GM23338 (cell line): ENCODE measurements around the gene RNU6-9. TPM values are rescaled to one million over a fixed set of nuclear protein-coding genes. Genes with fewer than 3 reads are reported as not detected.

ENCODE experiments used
- ATAC-seq: fragments of 200-7000 bp; cut with Tn5 transposase; 3 replicates; pipeline ENCODE4 v1.9.1; 2020
- DNase-seq: peaks from one replicate; pipeline ENCODE4 v3.0.0-alpha.2; 2015; ENCODE audit warnings: low spot score
- H2AFZ ChIP-seq: fragments of 200-600 bp; sonication (generic); 2 replicates; pipeline ENCODE4 v1.8.0; 2016; ENCODE audit warnings: antibody characterized with exemption, mild to moderate bottlenecking, moderate library complexity
- H3F3A ChIP-seq: fragments of 200-600 bp; sonication (generic); replicated peaks from 2 replicates; pipeline ENCODE4 v1.8.0; 2017; ENCODE audit warnings: antibody characterized with exemption, mixed run types, low read depth
- H3K27ac ChIP-seq: fragments of 200-600 bp; sonication (generic); 2 replicates; pipeline ENCODE4 v1.6.1; 2016; ENCODE audit warnings: low read depth
- H3K27me3 ChIP-seq: fragments of 200-600 bp; sonication (generic); 2 replicates; pipeline ENCODE4 v1.8.0; 2016; ENCODE audit warnings: mild to moderate bottlenecking, mixed run types, moderate library complexity; ENCODE audit not compliant: insufficient read depth
- H3K36me3 ChIP-seq: fragments of 200-600 bp; sonication (generic); 2 replicates; pipeline ENCODE4 v1.8.0; 2016; ENCODE audit warnings: mild to moderate bottlenecking; ENCODE audit not compliant: insufficient read depth
- H3K4me1 ChIP-seq: fragments of 200-600 bp; sonication (generic); 2 replicates; pipeline ENCODE4 v1.8.0; 2016; ENCODE audit warnings: mild to moderate bottlenecking, moderate library complexity; ENCODE audit not compliant: insufficient read depth
- H3K4me2 ChIP-seq: fragments of 200-600 bp; sonication (generic); 2 replicates; pipeline ENCODE4 v1.7.1; 2017; ENCODE audit warnings: mixed run types
- H3K4me3 ChIP-seq: fragments of 200-600 bp; sonication (generic); 2 replicates; pipeline ENCODE4 v1.6.1; 2016; ENCODE audit warnings: mixed run types
- H3K79me2 ChIP-seq: fragments of 200-600 bp; sonication (generic); replicated peaks from 2 replicates; pipeline ENCODE4 v1.8.0; 2017; ENCODE audit warnings: mild to moderate bottlenecking; ENCODE audit not compliant: insufficient read depth
- H3K9me2 ChIP-seq: fragments of 200-600 bp; sonication (generic); 2 replicates; pipeline ENCODE4 v1.8.0; 2017; ENCODE audit not compliant: insufficient read depth
- H4K20me1 ChIP-seq: fragments of 200-600 bp; sonication (generic); replicated peaks from 2 replicates; pipeline ENCODE4 v1.8.0; 2017; ENCODE audit warnings: mild to moderate bottlenecking; ENCODE audit not compliant: insufficient read depth
- H3K27ac Mint-ChIP-seq: 2 replicates; pipeline ENCODE4 v1.8.0; 2020; ENCODE audit warnings: inconsistent platforms, mild to moderate bottlenecking, moderate library complexity, mixed read lengths
- H3K27me3 Mint-ChIP-seq: 3 replicates; pipeline ENCODE4 v1.8.0; 2022; ENCODE audit warnings: low read depth, mild to moderate bottlenecking, moderate library complexity, mixed read lengths, inconsistent platforms; ENCODE audit not compliant: insufficient read depth, poor library complexity
- H3K36me3 Mint-ChIP-seq: 3 replicates; pipeline ENCODE4 v1.8.0; 2021; ENCODE audit warnings: low read depth, mild to moderate bottlenecking, inconsistent platforms, moderate library complexity, mixed read lengths
- H3K4me1 Mint-ChIP-seq: 3 replicates; pipeline ENCODE4 v1.8.0; 2020; ENCODE audit warnings: mild to moderate bottlenecking, inconsistent platforms, mixed read lengths
- H3K4me3 Mint-ChIP-seq: 3 replicates; pipeline ENCODE4 v1.8.0; 2021; ENCODE audit warnings: moderate library complexity, mild to moderate bottlenecking, inconsistent platforms, mixed read lengths
- H3K9me3 Mint-ChIP-seq: 3 replicates; pipeline ENCODE4 v1.8.0; 2020; ENCODE audit warnings: moderate library complexity, mild to moderate bottlenecking, inconsistent platforms, mixed read lengths
- CREB1 ChIP-seq: fragments of 250-450 bp; sonication (Bioruptor Pico); IDR thresholded peaks from 2 replicates; pipeline ENCODE4 v1.5.0; 2020; ENCODE audit warnings: low read depth, mild to moderate bottlenecking, moderate library complexity
- EZH2 ChIP-seq: fragments of 200-600 bp; sonication (generic); IDR thresholded peaks from one replicate; pipeline ENCODE4 v1.8.0; 2017; ENCODE audit warnings: antibody characterized with exemption, mild to moderate bottlenecking, low read depth; ENCODE audit not compliant: unreplicated experiment
- EZH2phosphoT487 ChIP-seq: fragments of 200-600 bp; sonication (generic); IDR thresholded peaks from one replicate; pipeline ENCODE4 v1.8.1; 2018; ENCODE audit warnings: antibody characterized with exemption; ENCODE audit not compliant: unreplicated experiment
- JUNB ChIP-seq: IDR thresholded peaks from one replicate; pipeline ENCODE4 v1.6.1; 2016; ENCODE audit warnings: antibody characterized with exemption; ENCODE audit not compliant: unreplicated experiment
- NANOG ChIP-seq: IDR thresholded peaks from 2 replicates; pipeline ENCODE4 v1.6.1; 2016; ENCODE audit warnings: antibody characterized with exemption, borderline replicate concordance
- POLR2AphosphoS5 ChIP-seq: IDR thresholded peaks from 2 replicates; pipeline ENCODE4 v1.6.1; 2016; ENCODE audit warnings: antibody characterized with exemption, low read depth
- STAT1 ChIP-seq: IDR thresholded peaks from one replicate; pipeline ENCODE4 v1.6.1; 2016; ENCODE audit warnings: antibody characterized with exemption; ENCODE audit not compliant: unreplicated experiment
- ZNF114 ChIP-seq: fragments of 250-450 bp; sonication (Bioruptor Pico); IDR thresholded peaks from 2 replicates; pipeline ENCODE4 v1.5.0; 2020; ENCODE audit warnings: mild to moderate bottlenecking, moderate library complexity
- ZNF331 ChIP-seq: fragments of 250-450 bp; sonication (Bioruptor Pico); IDR thresholded peaks from 2 replicates; pipeline ENCODE4 v1.5.0; 2020; ENCODE audit warnings: low read depth, mild to moderate bottlenecking, moderate library complexity
- polyA plus RNA-seq: library from polyadenylated mRNA; unstranded; fragments of >200 nt; fragmentation: Nextera tagmentation; extraction: Ambion mirVana; gene quantifications from 2 replicates; pipeline ENCODE4 v1.2.1, GENCODE V29; 2016
- total RNA-seq: library from RNA; depleted of rRNA; stranded (reverse); fragments of >200 nt; shearing (Covaris generic); gene quantifications from 2 replicates; pipeline ENCODE4 v1.2.3, GENCODE V29; 2014
- TF ChIP-seq, protein P1 (sequence below): IDR thresholded peaks from 2 replicates; pipeline ENCODE4 v1.6.1; 2016; ENCODE audit warnings: antibody characterized with exemption
- TF ChIP-seq, protein P2 (sequence below): fragments of 250-450 bp; sonication (Bioruptor Pico); IDR thresholded peaks from 2 replicates; pipeline ENCODE4 v1.5.0; 2020; ENCODE audit warnings: mild to moderate bottlenecking, moderate library complexity
- TF ChIP-seq, protein P3 (sequence below), 2 experiments: fragments of 200-600 bp in 1 of 2; sonication (generic) in 1 of 2; conservative IDR thresholded peaks; 2 replicates each; pipeline versions ENCODE4 v1.5.1 to v1.6.1; 2016 to 2017; ENCODE audit warnings: antibody characterized with exemption in 2 of 2, low read depth in 2 of 2, mild to moderate bottlenecking in 2 of 2, moderate library complexity in 1 of 2
- TF ChIP-seq, protein P4 (sequence below): IDR thresholded peaks from one replicate; pipeline ENCODE4 v1.6.1; 2018; ENCODE audit warnings: antibody characterized with exemption; ENCODE audit not compliant: unreplicated experiment

Gene RNU6-9
- total and polyA plus RNA-seq, 2 experiments from 2014 or later = not detected

DNA sequence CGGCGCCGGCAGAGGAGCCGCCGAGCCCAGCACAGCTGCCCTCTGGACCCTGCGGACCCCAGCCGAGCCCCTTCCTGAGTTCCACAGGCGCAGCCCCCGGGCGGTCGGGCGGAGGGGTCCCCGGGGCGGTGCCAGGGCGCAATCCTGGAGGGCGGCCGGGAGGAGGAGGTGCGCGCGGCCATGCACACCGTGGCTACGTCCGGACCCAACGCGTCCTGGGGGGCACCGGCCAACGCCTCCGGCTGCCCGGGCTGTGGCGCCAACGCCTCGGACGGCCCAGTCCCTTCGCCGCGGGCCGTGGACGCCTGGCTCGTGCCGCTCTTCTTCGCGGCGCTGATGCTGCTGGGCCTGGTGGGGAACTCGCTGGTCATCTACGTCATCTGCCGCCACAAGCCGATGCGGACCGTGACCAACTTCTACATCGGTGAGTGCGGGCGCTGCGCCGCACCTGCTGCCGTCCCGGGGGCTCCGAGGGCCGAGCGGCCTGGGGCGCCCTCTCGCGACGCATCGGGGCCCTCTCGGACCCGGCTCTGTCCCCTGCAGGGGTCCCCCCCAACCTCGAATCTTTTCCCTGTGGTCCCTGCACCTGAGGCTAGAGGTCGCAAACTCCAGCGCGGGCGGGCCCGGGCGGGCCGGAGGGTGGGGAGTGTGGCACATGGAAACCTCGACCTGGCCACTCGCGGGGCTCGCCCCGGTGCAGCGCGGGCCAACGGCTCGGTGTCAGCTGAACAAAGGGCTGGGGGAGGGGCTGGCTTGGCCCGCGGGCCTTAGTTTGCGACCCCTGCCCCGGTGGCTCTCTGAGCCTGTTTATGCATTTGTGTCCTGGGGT is 24.3 kb downstream of the RNU6-9 start, which contains the start of gene KISS1R:
Gene KISS1R, plus strand, starts transcription at position 11 of the 829 bp plus-strand sequence. Its CDS starts 170 bp downstream, at position 181.
- Histone ChIP-seq H3K4me2 (peak within 1 kb of the TSS; percentile 87), H3K27me3 (peaks cover 87% of the 10 kb centered on the region)
- H3K4me3 Mint-ChIP-seq = peak within 1 kb of the TSS; percentile 67

More for the DNA sequence above, 24.3 kb downstream of the RNU6-9 start, which contains the start of gene KISS1R:
- DNase-seq = peak; percentile 93
- TF ChIP-seq, protein P1, sequence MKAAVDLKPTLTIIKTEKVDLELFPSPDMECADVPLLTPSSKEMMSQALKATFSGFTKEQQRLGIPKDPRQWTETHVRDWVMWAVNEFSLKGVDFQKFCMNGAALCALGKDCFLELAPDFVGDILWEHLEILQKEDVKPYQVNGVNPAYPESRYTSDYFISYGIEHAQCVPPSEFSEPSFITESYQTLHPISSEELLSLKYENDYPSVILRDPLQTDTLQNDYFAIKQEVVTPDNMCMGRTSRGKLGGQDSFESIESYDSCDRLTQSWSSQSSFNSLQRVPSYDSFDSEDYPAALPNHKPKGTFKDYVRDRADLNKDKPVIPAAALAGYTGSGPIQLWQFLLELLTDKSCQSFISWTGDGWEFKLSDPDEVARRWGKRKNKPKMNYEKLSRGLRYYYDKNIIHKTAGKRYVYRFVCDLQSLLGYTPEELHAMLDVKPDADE = no peak
- TF ChIP-seq CREB1 (CRISPR knock-in tag) (peak; percentile 68), NANOG (no peak), ZNF331 (no peak), JUNB (no peak), EZH2 (peak; percentile 12), EZH2phosphoT487 (no peak), ZNF114 (CRISPR knock-in tag) (no peak), POLR2AphosphoS5 (peak; percentile 23; the same call in 1 of the 2 replicates), STAT1 (no peak)
- TF ChIP-seq, protein P2, sequence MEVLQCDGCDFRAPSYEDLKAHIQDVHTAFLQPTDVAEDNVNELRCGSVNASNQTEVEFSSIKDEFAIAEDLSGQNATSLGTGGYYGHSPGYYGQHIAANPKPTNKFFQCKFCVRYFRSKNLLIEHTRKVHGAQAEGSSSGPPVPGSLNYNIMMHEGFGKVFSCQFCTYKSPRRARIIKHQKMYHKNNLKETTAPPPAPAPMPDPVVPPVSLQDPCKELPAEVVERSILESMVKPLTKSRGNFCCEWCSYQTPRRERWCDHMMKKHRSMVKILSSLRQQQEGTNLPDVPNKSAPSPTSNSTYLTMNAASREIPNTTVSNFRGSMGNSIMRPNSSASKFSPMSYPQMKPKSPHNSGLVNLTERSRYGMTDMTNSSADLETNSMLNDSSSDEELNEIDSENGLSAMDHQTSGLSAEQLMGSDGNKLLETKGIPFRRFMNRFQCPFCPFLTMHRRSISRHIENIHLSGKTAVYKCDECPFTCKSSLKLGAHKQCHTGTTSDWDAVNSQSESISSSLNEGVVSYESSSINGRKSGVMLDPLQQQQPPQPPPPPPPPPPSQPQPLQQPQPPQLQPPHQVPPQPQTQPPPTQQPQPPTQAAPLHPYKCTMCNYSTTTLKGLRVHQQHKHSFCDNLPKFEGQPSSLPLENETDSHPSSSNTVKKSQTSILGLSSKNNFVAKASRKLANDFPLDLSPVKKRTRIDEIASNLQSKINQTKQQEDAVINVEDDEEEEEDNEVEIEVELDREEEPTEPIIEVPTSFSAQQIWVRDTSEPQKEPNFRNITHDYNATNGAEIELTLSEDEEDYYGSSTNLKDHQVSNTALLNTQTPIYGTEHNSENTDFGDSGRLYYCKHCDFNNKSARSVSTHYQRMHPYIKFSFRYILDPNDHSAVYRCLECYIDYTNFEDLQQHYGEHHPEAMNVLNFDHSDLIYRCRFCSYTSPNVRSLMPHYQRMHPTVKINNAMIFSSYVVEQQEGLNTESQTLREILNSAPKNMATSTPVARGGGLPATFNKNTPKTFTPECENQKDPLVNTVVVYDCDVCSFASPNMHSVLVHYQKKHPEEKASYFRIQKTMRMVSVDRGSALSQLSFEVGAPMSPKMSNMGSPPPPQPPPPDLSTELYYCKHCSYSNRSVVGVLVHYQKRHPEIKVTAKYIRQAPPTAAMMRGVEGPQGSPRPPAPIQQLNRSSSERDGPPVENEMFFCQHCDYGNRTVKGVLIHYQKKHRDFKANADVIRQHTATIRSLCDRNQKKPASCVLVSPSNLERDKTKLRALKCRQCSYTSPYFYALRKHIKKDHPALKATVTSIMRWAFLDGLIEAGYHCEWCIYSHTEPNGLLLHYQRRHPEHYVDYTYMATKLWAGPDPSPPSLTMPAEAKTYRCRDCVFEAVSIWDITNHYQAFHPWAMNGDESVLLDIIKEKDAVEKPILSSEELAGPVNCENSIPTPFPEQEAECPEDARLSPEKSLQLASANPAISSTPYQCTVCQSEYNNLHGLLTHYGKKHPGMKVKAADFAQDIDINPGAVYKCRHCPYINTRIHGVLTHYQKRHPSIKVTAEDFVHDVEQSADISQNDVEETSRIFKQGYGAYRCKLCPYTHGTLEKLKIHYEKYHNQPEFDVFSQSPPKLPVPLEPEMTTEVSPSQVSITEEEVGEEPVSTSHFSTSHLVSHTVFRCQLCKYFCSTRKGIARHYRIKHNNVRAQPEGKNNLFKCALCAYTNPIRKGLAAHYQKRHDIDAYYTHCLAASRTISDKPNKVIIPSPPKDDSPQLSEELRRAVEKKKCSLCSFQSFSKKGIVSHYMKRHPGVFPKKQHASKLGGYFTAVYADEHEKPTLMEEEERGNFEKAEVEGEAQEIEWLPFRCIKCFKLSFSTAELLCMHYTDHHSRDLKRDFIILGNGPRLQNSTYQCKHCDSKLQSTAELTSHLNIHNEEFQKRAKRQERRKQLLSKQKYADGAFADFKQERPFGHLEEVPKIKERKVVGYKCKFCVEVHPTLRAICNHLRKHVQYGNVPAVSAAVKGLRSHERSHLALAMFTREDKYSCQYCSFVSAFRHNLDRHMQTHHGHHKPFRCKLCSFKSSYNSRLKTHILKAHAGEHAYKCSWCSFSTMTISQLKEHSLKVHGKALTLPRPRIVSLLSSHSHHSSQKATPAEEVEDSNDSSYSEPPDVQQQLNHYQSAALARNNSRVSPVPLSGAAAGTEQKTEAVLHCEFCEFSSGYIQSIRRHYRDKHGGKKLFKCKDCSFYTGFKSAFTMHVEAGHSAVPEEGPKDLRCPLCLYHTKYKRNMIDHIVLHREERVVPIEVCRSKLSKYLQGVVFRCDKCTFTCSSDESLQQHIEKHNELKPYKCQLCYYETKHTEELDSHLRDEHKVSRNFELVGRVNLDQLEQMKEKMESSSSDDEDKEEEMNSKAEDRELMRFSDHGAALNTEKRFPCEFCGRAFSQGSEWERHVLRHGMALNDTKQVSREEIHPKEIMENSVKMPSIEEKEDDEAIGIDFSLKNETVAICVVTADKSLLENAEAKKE (CRISPR knock-in tag) = no peak
- TF ChIP-seq, protein P3, sequence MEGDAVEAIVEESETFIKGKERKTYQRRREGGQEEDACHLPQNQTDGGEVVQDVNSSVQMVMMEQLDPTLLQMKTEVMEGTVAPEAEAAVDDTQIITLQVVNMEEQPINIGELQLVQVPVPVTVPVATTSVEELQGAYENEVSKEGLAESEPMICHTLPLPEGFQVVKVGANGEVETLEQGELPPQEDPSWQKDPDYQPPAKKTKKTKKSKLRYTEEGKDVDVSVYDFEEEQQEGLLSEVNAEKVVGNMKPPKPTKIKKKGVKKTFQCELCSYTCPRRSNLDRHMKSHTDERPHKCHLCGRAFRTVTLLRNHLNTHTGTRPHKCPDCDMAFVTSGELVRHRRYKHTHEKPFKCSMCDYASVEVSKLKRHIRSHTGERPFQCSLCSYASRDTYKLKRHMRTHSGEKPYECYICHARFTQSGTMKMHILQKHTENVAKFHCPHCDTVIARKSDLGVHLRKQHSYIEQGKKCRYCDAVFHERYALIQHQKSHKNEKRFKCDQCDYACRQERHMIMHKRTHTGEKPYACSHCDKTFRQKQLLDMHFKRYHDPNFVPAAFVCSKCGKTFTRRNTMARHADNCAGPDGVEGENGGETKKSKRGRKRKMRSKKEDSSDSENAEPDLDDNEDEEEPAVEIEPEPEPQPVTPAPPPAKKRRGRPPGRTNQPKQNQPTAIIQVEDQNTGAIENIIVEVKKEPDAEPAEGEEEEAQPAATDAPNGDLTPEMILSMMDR (conservative IDR thresholded peaks at IDR 0.05; ENCODE audit: low read depth in 2 of 2) = peak; percentile 65 to 88
- TF ChIP-seq, protein P4, sequence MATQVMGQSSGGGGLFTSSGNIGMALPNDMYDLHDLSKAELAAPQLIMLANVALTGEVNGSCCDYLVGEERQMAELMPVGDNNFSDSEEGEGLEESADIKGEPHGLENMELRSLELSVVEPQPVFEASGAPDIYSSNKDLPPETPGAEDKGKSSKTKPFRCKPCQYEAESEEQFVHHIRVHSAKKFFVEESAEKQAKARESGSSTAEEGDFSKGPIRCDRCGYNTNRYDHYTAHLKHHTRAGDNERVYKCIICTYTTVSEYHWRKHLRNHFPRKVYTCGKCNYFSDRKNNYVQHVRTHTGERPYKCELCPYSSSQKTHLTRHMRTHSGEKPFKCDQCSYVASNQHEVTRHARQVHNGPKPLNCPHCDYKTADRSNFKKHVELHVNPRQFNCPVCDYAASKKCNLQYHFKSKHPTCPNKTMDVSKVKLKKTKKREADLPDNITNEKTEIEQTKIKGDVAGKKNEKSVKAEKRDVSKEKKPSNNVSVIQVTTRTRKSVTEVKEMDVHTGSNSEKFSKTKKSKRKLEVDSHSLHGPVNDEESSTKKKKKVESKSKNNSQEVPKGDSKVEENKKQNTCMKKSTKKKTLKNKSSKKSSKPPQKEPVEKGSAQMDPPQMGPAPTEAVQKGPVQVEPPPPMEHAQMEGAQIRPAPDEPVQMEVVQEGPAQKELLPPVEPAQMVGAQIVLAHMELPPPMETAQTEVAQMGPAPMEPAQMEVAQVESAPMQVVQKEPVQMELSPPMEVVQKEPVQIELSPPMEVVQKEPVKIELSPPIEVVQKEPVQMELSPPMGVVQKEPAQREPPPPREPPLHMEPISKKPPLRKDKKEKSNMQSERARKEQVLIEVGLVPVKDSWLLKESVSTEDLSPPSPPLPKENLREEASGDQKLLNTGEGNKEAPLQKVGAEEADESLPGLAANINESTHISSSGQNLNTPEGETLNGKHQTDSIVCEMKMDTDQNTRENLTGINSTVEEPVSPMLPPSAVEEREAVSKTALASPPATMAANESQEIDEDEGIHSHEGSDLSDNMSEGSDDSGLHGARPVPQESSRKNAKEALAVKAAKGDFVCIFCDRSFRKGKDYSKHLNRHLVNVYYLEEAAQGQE = no peak
- H3K9me2 ChIP-seq = no peaks in the 10 kb centered on the region
- H3K79me2 ChIP-seq = no peaks in the 10 kb centered on the region
- H2AFZ ChIP-seq = peak within 1 kb of the TSS; percentile 94
- H3F3A ChIP-seq = peaks cover 18% of the 10 kb centered on the region
- no peaks in the 10 kb centered on the region for H3K9me3 Mint-ChIP-seq
- no peaks in the 10 kb centered on the region for H3K36me3 ChIP-seq
- no peak within 1 kb of the TSS for H3K27ac ChIP-seq
- ATAC-seq = peak; percentile 64
- no peak within 1 kb of the TSS for H3K27ac Mint-ChIP-seq
- H3K27me3 Mint-ChIP-seq = peaks cover 56% of the 10 kb centered on the region
- peak within 1 kb of the TSS; percentile 72 for H3K4me3 ChIP-seq
- no peaks in the 10 kb centered on the region; the same call in 1 of the 2 replicates for H3K4me1 ChIP-seq
- no peaks in the 10 kb centered on the region; the same call in 1 of the 2 replicates for H4K20me1 ChIP-seq
- H3K4me1 Mint-ChIP-seq = peaks cover 4% of the 10 kb centered on the region; the same call in 2 of the 3 replicates
- H3K36me3 Mint-ChIP-seq = no peaks in the 10 kb centered on the region
